HG03575 (cell line): Measurements from ENCODE around the gene INPP4B.
"Not testable (repeated sequence)": the region's sequence is repeated elsewhere in the genome, so short reads cannot be mapped to it uniquely, and the experiment has no call there.

Experiments
- ATAC-seq: cut with Tn5 transposase; IDR thresholded peaks from one replicate; pipeline ENCODE4 v1.9.1; 2021; ENCODE audit not compliant: unreplicated experiment, insufficient number of reproducible peaks, low FRiP score; ENCODE audit errors: extremely low read depth

Gene INPP4B

GRCh38 chr4:142408003-142408441 is 438.1 kb downstream of the INPP4B start:
- ATAC-seq: no peak

- no peak for ATAC-seq
Measured at GRCh38 chr4:142407596-142407995, 438.5 kb downstream of the INPP4B start.

GRCh38 chr4:142406917-142407501 is 439.1 kb downstream of the INPP4B start:
- no peak for ATAC-seq

- ATAC-seq: no peak
Measured at GRCh38 chr4:142406499-142406835, 439.6 kb downstream of the INPP4B start.

- ATAC-seq: no peak
Measured at GRCh38 chr4:142405695-142406498, 440.2 kb downstream of the INPP4B start.

- no peak for ATAC-seq
Measured at GRCh38 chr4:142405021-142405694, 440.9 kb downstream of the INPP4B start.

GRCh38 chr4:142404191-142404611 is 441.9 kb downstream of the INPP4B start:
- ATAC-seq: no peak

GRCh38 chr4:142402900-142403299 is 443.2 kb downstream of the INPP4B start:
- no peak for ATAC-seq

- no peak for ATAC-seq
Measured at GRCh38 chr4:142402156-142402555, 443.9 kb downstream of the INPP4B start.

GRCh38 chr4:142397364-142397991 is 448.6 kb downstream of the INPP4B start:
- not testable (repeated sequence) for ATAC-seq

- ATAC-seq: no peak
Measured at GRCh38 chr4:142396279-142396678, 449.8 kb downstream of the INPP4B start.

GRCh38 chr4:142393127-142393526 is 453.0 kb downstream of the INPP4B start:
- no peak for ATAC-seq

- ATAC-seq: no peak
Measured at GRCh38 chr4:142386856-142387255, 459.2 kb downstream of the INPP4B start.

GRCh38 chr4:142386449-142386848 is 459.7 kb downstream of the INPP4B start:
- ATAC-seq: no peak

- ATAC-seq: no peak
Measured at GRCh38 chr4:142383800-142384470, 462.2 kb downstream of the INPP4B start.

- no peak for ATAC-seq
Measured at GRCh38 chr4:142383354-142383753, 462.7 kb downstream of the INPP4B start.

- ATAC-seq: no peak
Measured at GRCh38 chr4:142380052-142380602, 466.0 kb downstream of the INPP4B start.

- ATAC-seq: no peak
Measured at GRCh38 chr4:142379277-142380051, 466.6 kb downstream of the INPP4B start.
